Gastrocnemius medialis (tissue), 4 donors: Measurements from ENCODE around the gene SESTD1. TPM values are rescaled to one million over a fixed set of nuclear protein-coding genes. Genes with fewer than 3 reads are reported as not detected.

Experiments
- ATAC-seq, 2 donors: fragments of 150-250 bp; one replicate each; pipeline ENCODE4 v1.9.1; 2016
- DNase-seq, 2 donors: peaks; one replicate each; pipeline ENCODE4 v3.0.0-alpha.2; 2019
- H3K27ac ChIP-seq, 4 donors: fragments of 200-600 bp; sonication (generic); 1 replicate in 1 of 4; 2 replicates in 3 of 4; pipeline ENCODE4 v1.5.1; 2016 to 2018; ENCODE audit warnings: mild to moderate bottlenecking in 2 of 4, moderate library complexity in 1 of 4
- H3K27me3 ChIP-seq, 3 donors: fragments of 200-600 bp; sonication (generic) in 2 of 3; 1 replicate in 1 of 3; 2 replicates in 2 of 3; pipeline versions ENCODE4 v1.5.1 to v1.6.0; 2016 to 2019; ENCODE audit warnings: mild to moderate bottlenecking in 1 of 3, moderate library complexity in 1 of 3
- H3K36me3 ChIP-seq, 2 donors: fragments of 200-600 bp; sonication (generic) in 1 of 2; one replicate each; pipeline ENCODE4 v1.5.1; 2017 to 2018
- H3K4me1 ChIP-seq, 2 donors: fragments of 200-600 bp; sonication (generic) in 1 of 2; one replicate each; pipeline ENCODE4 v1.5.1; 2016 to 2017; ENCODE audit warnings: mild to moderate bottlenecking in 2 of 2
- H3K4me3 ChIP-seq, 4 donors: fragments of 200-600 bp; sonication (generic) in 3 of 4; 1 replicate in 1 of 4; 2 replicates in 3 of 4; pipeline ENCODE4 v1.5.1; 2016 to 2019; ENCODE audit warnings: mild to moderate bottlenecking in 2 of 4
- H3K9me3 ChIP-seq, 3 donors: fragments of 200-600 bp; sonication (generic) in 2 of 3; 1 replicate in 1 of 3; 2 replicates in 2 of 3; pipeline ENCODE4 v1.5.1; 2016 to 2019
- POLR2A ChIP-seq, 2 donors: fragments of 450-650 bp; IDR thresholded peaks; one replicate each; pipeline ENCODE4 v1.6.1; 2017; ENCODE audit warnings: antibody characterized with exemption in 2 of 2, mild to moderate bottlenecking in 2 of 2, moderate library complexity in 2 of 2
- in situ Hi-C, 4 donors: fragments of 200-750 bp; cut with MboI; loops; one replicate each; pipeline versions ENCODE4 v1.15.0 to v1.8.0; 2017; ENCODE audit warnings: low sequenced_read_pairs in 4 of 4
- intact Hi-C: fragments of 100-400 bp; cut with DNase I; formaldehyde crosslinking; loops from one replicate; pipeline ENCODE4 v1.15.1; 2023; ENCODE audit warnings: low total_unique reads
- total RNA-seq, 4 donors: library from RNA; depleted of rRNA; stranded (reverse); fragments of >200 nt; gene quantifications; one replicate each; pipeline versions ENCODE4 v1.1.0 to v1.2.3, GENCODE V29; 2016
- TF ChIP-seq, protein P1 (sequence below), 5 experiments: fragments of 450-650 bp in 3 of 5; fragments of 200-600 bp in 2 of 5; sonication (generic) in 2 of 5; IDR thresholded peaks in 4 of 5; conservative IDR thresholded peaks in 1 of 5; 1 replicate in 4 of 5; 2 replicates in 1 of 5; pipeline ENCODE4 v1.5.1; 2016 to 2019; ENCODE audit warnings: antibody characterized with exemption in 5 of 5, mild to moderate bottlenecking in 3 of 5, moderate library complexity in 3 of 5

SESTD1 gene
- total RNA-seq, 4 donors from 2014 or later: 4.1 to 11.0 (median 8.6) TPM

DNA sequence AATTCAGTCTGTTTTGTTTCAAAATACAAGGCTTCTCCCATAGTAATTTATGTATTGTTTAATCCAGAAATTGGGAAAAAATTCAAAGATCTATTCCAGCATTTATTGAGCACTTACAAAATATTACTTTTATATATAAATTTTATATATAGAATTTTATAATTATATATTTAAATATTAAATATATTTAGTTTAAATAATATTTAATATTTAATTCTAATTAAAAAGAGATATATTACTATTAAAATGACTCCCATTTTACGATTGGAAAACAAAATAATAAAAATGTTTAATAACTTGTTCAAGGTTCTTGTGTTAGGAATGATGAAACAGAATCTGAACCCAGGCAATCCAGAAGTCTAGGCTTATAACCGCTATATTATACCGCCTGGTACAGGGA is 40.5 kb upstream of the SESTD1 start:
- no peaks in the 10 kb centered on the region for H3K4me1 ChIP-seq
- intact Hi-C loops: no loop called here

DNA sequence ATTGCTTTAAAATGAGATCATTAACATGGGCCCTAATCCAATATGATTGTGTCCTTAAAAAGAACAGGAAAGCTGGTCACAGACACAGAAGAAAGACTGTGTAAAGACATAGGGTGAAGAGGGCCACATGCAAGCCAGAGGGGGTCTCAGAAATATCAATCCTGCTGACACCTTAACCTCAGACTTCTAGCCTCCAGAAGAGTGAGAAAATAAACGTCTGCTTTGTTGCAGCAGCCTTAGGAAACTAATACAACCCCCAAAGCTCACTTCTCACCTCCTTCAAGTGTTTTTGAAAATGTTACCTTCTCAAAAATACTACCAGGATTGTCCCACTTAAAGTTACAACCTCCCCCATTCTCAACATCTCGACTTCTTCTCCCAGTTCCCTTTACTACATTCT is 39.8 kb upstream of the SESTD1 start:
- no peak for DNase-seq
- no peak for ATAC-seq
- in situ Hi-C loops (no loop called here), intact Hi-C loops (no loop called here)
- H3K4me3 ChIP-seq: no peak overlapping the region
- no peaks in the 10 kb centered on the region for H3K36me3 ChIP-seq
- no peak overlapping the region for H3K27ac ChIP-seq
- H3K9me3 ChIP-seq: no peaks in the 10 kb centered on the region
- H3K4me1 ChIP-seq: no peaks in the 10 kb centered on the region
- no peaks in the 10 kb centered on the region for H3K27me3 ChIP-seq
- TF ChIP-seq, protein P1, sequence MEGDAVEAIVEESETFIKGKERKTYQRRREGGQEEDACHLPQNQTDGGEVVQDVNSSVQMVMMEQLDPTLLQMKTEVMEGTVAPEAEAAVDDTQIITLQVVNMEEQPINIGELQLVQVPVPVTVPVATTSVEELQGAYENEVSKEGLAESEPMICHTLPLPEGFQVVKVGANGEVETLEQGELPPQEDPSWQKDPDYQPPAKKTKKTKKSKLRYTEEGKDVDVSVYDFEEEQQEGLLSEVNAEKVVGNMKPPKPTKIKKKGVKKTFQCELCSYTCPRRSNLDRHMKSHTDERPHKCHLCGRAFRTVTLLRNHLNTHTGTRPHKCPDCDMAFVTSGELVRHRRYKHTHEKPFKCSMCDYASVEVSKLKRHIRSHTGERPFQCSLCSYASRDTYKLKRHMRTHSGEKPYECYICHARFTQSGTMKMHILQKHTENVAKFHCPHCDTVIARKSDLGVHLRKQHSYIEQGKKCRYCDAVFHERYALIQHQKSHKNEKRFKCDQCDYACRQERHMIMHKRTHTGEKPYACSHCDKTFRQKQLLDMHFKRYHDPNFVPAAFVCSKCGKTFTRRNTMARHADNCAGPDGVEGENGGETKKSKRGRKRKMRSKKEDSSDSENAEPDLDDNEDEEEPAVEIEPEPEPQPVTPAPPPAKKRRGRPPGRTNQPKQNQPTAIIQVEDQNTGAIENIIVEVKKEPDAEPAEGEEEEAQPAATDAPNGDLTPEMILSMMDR (IDR thresholded peaks at IDR 0.05 in 4 of 5, conservative IDR thresholded peaks at IDR 0.05 in 1 of 5): no peak
- no peak for TF ChIP-seq POLR2A (IDR thresholded peaks at IDR 0.05)

More for the DNA sequence above, 40.5 kb upstream of the SESTD1 start:
- Histone ChIP-seq H3K27ac (no peak overlapping the region), H3K36me3 (no peaks in the 10 kb centered on the region), H3K9me3 (no peaks in the 10 kb centered on the region), H3K4me3 (no peak overlapping the region), H3K27me3 (no peaks in the 10 kb centered on the region)
- in situ Hi-C loops: no loop called here
- ATAC-seq (no peak), DNase-seq (no peak)
- TF ChIP-seq POLR2A (IDR thresholded peaks at IDR 0.05): no peak
- TF ChIP-seq, protein P1 (IDR thresholded peaks at IDR 0.05 in 4 of 5, conservative IDR thresholded peaks at IDR 0.05 in 1 of 5): no peak

DNA sequence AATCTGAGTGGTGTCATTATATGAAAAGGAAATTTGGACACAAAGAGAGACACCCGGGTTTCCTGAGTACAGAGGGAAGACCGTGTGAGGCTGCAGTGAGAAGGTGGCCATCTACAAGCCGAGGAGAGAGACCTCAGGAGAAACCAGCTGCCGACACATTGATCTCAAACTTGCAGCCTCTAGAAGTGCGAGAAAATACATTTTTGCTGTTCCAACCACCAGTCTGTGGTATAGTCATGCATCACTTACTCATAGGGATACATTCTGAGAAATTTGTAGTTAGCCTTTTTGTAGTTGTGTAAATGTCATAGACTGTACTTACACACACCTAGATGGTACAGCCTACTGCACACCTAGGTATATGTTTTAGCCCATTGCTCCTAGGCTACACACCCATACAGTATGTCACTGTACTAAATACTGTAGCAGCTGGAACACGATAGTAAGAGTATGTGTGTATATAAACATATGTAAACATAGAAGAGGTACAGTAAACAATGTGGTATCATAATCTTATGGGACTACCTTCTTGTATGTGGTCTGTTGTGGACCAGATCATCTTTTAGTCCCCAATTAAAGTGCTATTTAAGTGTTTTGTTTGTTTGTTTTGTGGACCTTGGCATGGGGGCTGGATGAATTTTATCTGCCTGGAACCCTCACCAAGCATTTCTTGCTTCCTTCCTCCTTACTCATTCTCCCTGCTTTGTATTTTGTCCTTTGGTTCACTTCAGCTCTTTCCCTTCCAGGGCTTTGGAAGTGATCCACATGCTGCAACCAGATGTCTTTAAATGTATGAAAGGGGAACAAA is 38.3 kb upstream of the SESTD1 start:
- no peak for ATAC-seq
- Histone ChIP-seq H3K4me3 (no peak overlapping the region), H3K4me1 (no peaks in the 10 kb centered on the region), H3K9me3 (no peaks in the 10 kb centered on the region), H3K36me3 (no peaks in the 10 kb centered on the region), H3K27me3 (no peaks in the 10 kb centered on the region), H3K27ac (no peak overlapping the region)
- no peak for TF ChIP-seq POLR2A (IDR thresholded peaks at IDR 0.05)
- TF ChIP-seq, protein P1 (IDR thresholded peaks at IDR 0.05 in 4 of 5, conservative IDR thresholded peaks at IDR 0.05 in 1 of 5): no peak
- in situ Hi-C loops: no loop called here
- DNase-seq: no peak
- intact Hi-C loops: no loop called here

DNA sequence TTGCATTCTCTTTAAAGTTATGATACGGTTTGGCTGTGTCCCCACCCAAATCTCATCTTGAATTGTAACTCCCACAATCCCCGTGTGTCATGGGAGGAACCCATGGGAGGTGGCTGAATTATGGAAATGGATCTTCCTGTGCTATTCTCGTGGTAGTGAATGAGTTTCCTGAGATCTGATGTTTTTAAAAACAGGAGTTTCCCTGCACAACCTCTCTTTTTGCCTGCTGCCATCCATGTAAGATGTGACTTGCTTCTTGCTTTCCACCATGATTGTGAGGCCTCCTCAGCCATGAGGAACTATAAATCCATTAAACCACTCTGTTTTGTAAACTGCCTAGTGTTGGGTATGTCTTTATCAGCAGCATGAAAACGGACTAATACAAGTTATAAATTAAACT is 37.5 kb upstream of the SESTD1 start:
- TF ChIP-seq, protein P1 (IDR thresholded peaks at IDR 0.05 in 4 of 5, conservative IDR thresholded peaks at IDR 0.05 in 1 of 5): no peak
- no peak for TF ChIP-seq POLR2A (IDR thresholded peaks at IDR 0.05)
- DNase-seq (no peak), ATAC-seq (no peak)
- in situ Hi-C loops (no loop called here), intact Hi-C loops (no loop called here)
- H3K4me1 ChIP-seq: no peaks in the 10 kb centered on the region
- no peaks in the 10 kb centered on the region for H3K27me3 ChIP-seq
- H3K27ac ChIP-seq: no peak overlapping the region
- no peaks in the 10 kb centered on the region for H3K9me3 ChIP-seq
- no peaks in the 10 kb centered on the region for H3K36me3 ChIP-seq
- H3K4me3 ChIP-seq: no peak overlapping the region
